Fibroblast of the conjunctiva (primary cell): ENCODE measurements around the gene NXNL1.
"Not testable (repeated sequence)": the region's sequence is repeated elsewhere in the genome, so short reads cannot be mapped to it uniquely, and the experiment has no call there.

ENCODE experiments used
- DNase-seq: peaks from one replicate; pipeline ENCODE4 v3.0.0-alpha.2; 2010; ENCODE audit warnings: low read depth

Gene NXNL1

DNA sequence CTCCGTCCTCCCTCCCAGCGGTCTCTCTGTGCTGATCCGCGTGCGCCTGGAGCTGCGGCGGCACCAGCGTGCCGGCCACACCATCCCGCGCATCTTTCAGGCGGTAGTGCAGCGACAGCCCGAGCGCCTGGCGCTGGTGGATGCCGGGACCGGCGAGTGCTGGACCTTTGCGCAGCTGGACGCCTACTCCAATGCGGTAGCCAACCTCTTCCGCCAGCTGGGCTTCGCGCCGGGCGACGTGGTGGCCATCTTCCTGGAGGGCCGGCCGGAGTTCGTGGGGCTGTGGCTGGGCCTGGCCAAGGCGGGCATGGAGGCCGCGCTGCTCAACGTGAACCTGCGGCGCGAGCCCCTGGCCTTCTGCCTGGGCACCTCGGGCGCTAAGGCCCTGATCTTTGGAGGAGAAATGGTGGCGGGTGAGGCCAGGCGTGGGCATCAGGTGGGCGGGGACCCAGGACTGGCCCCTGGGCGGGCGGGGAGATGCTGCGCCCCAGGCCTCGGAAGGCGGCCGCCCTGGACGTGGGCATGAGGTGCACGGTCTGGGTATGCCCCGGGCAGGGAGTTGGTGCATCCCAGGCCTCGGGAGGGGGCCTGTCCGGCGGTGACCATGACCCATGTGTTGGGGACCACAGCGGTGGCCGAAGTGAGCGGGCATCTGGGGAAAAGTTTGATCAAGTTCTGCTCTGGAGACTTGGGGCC lies 26.0 kb upstream of the NXNL1 start:
- no peak for DNase-seq

DNA sequence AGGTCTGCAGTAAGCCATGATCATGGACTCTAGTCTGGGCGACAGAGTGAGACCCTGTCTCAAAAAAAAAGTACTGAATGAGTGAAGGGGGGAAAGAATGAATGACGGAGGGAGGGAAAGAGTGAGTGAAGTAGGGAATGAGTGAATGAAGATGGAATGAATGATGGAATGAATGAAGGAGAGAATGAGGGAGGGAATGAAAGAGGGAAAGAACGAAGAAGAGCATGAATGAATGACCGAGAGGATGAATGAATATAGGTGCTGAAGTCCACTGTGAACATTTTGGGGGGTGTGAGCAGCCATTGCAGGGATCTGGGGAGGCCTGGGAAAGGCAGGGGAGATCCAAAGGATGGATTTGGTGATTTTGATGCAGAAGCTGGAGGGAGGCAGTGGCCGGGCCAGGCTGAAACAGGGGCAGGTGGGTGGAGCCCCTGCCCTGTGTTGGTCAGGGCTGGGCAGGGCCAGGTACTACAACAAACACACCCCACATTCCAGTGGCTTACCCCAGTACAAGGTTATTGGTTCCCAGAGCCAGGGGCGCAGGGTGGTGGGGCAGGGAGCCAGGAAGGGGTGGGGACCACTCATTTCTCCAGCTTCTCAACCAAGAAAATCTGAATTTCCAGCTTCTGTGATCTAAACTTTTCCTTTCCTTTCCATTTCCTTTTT lies 23.9 kb upstream of the NXNL1 start:
- DNase-seq = no peak

DNA sequence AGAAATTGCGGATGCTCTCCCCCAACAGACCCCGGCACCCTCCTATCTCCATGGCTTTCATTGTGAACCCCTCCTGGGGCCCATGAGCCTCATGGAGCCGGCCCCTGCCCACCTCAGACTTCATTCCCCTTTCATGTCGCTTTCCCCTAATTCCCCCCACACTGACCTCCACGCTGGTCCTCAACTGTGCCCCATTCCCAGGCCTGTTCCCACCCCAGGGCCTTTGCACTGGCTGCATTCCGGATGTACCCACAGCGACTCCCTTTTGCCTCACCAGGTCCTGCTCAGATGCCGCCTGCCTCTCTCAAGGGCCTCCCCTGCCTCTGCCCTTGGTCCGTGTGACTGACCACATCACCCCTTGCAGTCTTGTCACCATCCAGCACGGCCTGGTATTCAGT lies 22.9 kb upstream of the NXNL1 start:
- DNase-seq = no peak

DNA sequence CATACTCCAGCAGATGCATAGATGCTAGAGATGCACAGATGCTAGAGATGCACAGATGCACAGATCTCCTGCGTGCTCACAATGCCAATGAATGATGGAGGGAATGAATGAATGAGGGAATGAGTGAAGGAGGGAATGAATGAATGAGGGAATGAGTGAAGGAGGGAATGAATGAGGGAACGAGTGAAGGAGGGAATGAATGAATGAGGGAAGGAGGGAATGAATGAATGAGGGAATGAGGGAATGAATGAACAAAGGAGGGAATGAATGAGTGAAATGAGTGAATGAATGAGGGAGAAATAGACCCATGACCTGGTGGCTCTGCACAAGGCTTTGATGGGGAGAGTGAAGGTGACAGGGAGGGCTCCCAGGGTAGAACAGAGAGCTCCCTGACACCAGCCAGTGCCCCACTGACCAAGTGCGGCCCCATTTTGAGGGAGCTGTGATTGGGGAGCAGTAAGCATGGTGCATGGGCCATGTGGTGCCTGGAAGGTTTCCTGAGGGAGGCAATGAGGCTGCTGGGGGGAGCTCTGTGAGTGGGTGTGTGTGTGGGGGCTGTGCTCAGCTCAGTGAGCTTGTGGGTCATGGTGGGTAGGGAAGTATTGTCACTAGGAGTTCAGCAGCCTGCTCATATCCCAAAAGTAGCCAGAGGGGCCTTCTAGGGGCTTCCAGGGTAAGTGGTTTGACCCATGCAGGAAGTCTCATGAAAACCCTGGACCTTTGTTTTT lies 22.3 kb upstream of the NXNL1 start:
- no peak for DNase-seq

DNA sequence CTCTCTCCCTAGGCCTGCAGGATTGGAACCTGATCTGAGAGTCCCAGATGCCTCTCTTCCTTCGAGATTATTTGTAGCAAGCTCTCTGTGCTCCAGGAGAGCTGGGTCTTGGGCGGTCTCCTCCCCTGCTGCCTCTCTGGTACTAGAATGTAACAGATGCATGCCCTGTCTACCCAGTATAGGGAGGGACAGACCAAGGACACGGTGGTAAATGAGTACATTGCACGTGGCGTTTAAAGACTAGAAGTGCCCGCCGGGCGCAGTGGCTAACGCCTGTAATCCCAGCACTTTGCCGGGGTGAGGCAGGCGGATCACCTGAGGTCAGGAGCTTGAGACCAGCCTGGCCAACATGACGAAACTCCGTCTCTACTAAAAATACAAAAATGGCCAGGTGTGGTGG lies 21.3 kb upstream of the NXNL1 start:
- DNase-seq = no peak

DNA sequence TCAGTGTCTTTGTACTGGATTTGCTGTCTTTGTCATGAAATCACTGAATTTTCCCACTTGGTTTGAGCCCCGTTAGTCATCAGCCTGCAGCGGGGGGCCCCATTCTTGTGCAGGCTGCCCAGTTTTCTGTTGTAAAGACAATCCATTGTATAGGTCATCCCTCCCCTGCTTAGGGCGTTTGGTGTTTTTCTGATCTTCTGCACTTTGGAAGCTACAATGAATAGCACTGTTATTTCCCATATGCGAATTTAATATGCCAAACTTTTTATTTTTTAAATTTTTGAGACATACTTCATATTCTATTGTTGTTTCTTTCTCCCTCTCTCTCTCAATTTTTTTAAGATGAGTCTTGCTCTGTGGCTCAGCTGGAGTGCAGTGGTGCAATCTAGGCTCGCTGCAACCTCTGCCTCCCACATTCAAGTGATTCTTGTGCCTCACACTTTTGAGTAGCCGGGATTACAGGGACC lies 18.6 kb upstream of the NXNL1 start:
- no peak for DNase-seq

DNA sequence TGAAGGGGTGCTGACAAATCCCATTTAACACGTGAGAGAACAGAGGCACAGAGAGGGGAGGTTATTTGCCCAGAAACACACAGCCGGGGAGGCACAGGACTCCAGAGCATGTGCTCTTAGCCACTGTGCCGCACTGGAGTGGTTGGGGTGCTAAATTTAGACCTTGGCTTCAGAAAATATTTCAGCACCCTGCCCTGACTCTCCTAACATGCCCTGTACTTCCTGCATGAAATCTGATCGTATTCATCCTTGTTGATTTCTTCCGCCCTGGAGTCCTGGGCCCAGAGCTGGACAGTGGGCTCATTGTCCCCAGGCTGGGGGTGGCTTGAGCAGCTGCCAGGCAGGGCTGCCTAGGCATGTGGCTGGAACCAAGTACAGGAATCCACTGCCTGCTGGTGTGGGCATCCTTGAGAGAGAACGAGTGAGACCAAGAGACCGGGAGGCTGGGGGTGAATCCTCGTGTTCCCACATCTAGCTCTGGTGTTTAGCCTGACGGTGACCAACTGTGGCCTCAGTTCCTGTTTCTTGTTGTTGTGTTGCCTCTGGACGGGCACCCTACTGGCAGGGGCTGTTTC lies 14.9 kb upstream of the NXNL1 start:
- no peak for DNase-seq

DNA sequence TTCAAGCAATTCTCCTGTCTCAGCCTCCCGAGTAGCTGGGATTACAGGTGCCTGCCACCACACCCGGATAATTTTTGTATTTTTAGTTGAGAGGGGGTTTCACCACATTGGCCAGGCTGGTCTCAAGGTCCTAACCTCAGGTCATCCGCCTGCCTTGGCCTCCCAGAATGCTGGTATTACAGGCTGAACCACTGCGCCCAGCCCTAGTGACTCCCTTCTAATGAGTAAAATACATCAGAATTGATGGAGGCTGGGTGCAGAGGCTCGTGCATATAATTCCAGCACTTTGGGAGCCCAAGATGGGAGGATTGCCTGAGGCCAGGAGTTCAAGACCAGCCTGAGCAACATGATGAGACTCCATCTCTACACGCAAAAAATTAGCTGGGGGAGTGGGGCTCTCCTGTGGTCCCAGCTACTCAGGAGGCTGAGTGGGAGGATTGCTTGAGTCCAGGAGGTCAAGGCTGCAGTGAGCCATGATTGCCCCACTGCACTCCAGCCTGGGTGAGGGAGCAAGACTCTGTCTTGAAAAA lies 14.3 kb upstream of the NXNL1 start:
- DNase-seq = not testable (repeated sequence)

DNA sequence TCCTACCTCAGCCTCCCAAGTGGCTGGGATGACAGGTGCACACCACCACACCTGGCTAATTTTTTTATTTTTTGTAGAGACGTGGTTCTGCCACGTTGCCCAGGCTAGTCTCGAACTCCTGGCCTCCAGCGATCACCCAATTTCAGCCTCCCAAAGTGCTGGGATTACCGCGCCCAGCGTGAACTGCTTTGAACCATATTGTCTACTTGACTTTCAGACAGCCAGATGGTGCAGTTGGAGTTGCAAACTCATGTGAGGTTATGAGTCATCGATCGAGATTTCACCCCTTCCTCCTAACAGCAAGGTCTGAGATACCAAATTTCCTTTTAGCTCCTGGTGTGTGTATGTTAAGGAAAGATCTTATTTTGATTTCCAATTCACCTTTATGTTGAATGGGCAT lies 12.3 kb upstream of the NXNL1 start:
- DNase-seq = no peak

DNA sequence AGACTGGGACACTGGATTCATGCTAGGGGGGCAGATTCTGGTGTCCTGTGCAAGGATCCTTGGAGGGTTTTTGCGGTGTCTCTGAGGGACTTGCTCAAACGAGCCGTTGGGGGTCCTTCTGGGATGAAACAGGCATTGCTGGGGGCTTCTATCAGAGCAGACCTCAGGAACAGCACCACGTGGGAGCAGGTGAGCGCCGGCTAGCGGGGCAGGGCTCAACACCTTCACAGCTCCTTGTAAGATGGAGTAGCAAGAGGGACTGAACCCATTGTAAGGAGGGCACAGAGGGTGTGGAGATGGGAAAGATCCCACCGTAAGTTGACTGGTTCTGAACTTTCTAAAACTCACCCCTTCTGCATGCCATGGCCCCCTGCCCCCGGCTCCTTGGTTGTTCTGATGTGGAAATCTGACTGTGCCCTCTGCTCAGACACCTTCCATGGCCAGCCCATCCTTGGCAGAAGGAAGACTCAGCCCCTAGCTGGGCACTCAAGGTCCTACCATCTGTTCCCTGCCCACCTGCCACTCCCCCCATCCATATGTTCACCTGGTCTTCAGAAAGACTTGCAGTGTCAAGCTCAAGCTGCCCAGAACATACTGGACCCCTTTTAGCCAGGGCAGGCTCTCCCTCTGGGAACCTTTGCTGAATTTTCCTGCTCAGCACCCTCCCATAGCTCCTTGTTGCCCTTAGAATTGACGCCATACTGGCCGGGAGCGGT lies 10.8 kb upstream of the NXNL1 start:
- DNase-seq = no peak

DNA sequence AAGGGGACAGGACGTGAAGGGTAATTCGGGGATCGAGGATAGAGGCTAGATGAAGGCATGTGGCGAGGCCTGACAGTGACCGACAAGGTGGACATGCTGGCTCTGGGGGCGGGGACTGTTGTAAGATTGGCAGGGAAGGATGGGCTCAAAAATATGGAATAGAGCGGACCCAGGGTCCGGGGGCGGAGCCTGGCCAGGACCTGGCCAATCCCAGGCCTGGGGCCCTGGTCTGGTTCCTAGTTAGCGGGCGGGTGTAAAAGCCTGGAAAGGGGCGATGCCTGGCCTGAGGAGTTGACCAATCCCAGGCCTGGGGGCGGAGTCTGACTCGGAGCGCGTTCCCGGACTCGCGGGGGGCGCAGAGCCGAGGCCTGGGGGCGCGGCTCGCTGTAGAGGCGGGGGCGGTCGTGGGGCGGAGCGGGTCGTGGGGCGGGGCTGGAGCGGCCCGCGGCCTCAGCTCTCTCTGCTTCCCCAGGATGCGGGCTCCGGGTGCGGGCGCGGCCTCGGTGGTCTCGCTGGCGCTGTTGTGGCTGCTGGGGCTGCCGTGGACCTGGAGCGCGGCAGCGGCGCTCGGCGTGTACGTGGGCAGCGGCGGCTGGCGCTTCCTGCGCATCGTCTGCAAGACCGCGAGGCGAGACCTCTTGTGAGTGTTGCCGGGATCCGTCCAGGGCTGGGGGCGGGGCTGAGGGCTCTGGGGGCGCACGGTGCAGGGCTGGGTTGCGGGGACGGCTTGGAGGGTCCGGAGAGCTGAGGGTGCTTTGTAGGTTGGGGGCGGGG lies 9.5 kb upstream of the NXNL1 start, which contains the start of gene SLC27A1:
SLC27A1 (plus strand) TSS at position 457 of the 774 bp plus-strand sequence; CDS start at position 474, 17 bp downstream.
- peak; percentile 98 for DNase-seq

DNA sequence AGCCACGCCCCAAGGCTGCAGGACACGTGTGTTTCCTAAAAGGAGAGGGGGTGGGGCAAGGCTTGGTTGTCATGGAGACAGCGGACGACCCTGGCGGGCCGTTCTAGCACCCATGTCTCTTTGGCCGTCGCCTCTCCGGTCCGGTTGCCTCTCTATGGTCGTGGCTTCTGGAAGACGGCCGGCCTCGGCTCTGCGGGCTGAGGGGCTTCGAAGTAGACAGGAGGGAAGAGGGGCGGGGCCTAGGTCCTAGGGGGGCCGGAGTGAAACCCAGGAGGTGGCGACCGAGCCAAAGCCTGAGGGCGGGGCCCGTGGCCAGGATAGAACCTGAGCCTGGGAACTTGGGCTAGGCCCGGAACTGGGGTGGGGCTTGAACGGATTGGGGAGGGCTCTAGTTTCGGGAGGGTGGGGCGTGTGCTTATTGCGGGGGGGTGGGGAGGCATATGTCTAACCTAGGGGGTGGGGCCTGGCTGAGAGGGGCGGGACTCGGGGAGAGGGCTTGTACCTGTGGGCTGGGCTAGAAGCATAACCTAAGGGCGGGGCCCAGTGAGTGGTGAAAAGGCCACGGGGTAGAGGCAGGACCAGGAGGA lies 8.8 kb upstream of the NXNL1 start:
- peak; percentile 95 for DNase-seq

DNA sequence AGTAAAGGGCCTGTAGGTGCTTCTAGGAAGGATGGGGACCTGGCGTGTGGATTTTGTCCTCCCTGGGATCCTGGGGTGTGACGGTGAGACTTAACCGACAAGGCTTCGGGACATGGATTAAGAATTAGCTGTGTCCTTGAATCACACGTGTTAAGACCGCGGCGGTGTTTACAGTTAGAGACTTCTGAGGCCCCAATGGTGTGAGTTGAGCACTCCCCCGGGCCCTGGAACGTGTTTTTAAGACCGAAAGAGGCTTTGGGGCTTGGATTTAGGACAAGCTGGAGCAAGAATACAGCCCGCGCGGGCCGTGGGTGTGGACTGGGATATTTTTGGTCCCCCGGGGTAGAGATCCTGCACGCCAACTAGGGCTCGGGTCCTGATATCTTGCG lies 8.4 kb upstream of the NXNL1 start:
- DNase-seq = no peak

DNA sequence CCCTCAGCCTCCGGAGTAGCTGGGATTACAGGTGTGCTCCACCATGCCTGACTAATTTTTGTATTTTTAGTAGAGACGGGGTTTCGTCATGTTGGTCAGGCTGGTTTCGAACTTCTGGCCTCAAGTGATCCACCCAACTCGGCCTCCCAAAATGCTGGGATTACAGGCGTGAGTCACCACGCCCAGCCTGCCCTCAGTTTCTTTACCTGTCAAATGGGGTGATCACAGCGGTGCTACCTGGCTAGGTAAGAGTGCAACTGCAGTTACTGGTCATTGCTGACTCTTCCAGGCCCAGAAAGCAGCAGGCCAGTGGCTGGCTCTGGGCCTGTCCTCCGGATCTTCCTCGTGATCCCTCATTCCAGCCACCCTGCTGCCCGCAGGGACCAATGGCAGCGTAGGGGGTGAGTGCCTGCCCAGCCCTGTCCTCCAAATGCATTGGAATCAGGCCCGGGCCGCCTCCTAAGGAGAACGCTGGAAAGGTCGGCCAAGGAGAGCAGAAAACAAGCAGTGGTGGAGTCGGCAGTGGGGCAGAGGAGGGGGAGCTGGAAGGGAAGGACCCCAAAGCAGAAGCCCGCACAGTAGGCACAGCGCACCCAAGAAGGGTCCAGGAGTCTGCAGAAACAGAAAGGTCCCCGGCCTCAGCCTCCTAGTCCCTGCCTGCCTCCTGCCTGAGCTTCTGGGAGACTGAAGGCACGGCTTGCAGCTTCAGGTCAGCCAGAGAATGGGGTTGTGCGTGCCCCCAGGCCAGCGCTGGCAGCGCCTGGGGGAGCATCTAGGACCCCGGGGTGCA lies 7.8 kb upstream of the NXNL1 start:
- DNase-seq = no peak

DNA sequence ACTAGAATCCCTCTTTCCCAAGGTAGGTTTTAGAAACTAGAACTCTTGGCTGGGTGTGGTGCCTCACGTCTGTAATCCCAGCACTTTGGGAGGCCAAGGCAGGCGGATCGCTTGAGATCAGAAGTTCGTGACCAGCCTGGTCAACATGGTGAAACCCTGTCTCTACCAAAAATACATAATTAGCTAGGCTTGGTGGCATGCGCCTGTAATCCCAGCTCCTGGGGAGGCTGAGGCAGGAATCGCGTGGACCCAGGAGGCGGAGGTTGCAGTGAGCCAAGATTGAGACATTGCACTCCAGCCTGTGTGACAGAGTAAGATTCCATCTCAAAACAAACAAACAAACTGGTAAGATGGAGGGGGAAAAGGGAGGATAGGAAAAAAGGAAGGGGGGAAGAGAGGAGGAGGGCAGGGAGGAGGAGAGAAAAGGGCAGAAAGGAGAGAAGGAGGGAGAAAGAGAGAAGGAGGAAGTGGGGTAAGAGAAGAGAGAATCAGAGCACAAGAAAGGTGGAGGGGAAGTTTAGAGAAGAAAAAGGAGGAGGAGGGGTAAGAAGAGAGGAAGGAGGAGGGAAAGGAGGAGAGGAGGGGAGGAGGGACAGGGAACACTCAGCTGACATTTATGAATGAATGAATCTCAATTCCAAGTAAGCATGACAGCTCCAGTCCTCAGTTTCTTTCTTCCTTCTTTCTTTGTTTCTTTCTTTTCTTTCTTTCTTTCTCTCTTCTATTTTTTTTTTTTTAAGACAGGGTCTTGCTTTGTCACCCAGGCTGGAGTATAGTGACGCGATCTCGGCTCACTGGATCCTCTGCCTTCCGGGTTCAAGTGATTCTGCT lies 7.0 kb upstream of the NXNL1 start:
- no peak for DNase-seq

DNA sequence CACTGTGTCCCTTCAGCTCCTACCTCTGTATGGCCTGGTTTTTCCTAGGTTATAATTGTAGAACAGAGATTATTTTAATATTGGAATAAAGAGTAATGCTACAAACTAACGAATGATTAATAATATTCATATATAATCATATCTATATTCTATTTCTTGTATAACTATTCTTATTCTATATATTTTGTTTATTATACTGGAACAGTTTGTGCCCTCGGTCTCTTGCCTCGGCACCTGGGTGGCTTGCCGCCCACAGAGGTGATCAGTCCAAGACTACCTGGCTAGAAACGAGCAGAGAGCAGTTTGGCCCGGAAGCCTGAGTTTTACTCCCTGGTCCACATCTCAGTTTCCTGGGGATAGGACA lies 5.7 kb upstream of the NXNL1 start:
- no peak for DNase-seq

DNA sequence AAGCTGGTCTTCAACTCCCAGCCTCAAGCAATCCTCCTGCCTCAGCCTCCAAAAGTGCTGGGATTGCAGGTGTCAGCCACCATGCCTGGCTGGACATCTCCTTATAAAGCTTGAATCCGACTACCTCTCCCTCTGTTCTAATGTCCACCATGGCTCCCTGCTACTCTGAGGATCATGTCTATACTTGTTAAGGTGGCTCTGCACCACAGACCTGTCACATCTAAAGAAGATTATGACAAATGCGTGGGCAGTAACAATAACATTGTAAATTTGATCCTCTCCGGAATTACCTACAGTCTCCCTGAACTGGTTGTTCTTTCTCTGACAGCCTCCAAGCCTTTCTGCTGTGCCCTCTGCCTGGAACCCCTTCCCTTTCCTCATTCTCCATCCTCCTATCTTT lies 1.8 kb downstream of the NXNL1 start:
- DNase-seq = no peak

DNA sequence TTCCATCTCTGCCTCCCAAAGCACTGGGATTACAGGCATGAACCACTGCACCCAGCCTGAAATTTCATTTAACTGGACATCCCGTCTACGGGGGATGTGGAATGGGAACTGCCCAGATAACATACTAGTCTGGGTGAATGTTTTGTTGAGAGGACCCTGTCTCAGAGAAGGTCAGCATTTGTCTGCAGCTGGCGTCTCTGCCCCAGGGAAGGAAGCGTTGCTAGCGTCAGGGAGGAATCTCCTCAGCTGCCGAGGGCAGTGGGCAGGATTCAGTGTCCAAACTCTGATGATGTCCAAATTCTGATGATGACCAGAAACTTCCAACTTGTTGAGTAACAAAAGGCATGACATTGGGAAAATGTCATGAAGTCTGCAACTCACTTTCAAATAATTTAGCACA lies 3.1 kb downstream of the NXNL1 start:
- DNase-seq = no peak

DNA sequence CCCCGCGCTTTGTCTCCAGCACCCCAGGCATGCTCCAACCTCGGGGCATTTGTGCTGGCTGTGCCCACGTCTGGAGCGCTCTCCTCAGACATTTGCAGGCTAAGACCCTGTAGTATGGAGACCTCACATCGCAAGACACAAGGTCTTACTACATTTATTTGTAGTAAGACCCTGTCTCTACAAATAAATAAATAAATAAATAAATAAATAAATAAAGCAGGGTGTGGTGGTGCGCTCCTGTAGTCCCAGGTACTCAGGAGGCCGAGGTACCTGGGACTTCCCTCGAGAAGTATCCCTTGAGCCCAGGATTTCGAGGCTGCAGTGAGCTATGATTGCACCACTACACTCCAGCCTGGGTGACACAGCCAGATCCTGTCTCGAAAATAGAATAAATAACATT lies 4.6 kb downstream of the NXNL1 start:
- DNase-seq = no peak
